ENCODE results near the gene ISCA2. TPM values are rescaled to one million over a fixed set of nuclear protein-coding genes. Genes with fewer than 3 reads are reported as not detected.
A peak's percentile ranks its signal among the peaks of the same experiment; 100 is the strongest.
"Not testable (repeated sequence)": the region's sequence is repeated elsewhere in the genome, so short reads cannot be mapped to it uniquely, and the experiment has no call there.

ISCA2 gene, protein sequence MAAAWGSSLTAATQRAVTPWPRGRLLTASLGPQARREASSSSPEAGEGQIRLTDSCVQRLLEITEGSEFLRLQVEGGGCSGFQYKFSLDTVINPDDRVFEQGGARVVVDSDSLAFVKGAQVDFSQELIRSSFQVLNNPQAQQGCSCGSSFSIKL
- total RNA-seq = 10 to 100 TPM; 12.0 to 18.2 (median 15.3) TPM
- 22.8 TPM for total RNA-seq (2013)

DNA sequence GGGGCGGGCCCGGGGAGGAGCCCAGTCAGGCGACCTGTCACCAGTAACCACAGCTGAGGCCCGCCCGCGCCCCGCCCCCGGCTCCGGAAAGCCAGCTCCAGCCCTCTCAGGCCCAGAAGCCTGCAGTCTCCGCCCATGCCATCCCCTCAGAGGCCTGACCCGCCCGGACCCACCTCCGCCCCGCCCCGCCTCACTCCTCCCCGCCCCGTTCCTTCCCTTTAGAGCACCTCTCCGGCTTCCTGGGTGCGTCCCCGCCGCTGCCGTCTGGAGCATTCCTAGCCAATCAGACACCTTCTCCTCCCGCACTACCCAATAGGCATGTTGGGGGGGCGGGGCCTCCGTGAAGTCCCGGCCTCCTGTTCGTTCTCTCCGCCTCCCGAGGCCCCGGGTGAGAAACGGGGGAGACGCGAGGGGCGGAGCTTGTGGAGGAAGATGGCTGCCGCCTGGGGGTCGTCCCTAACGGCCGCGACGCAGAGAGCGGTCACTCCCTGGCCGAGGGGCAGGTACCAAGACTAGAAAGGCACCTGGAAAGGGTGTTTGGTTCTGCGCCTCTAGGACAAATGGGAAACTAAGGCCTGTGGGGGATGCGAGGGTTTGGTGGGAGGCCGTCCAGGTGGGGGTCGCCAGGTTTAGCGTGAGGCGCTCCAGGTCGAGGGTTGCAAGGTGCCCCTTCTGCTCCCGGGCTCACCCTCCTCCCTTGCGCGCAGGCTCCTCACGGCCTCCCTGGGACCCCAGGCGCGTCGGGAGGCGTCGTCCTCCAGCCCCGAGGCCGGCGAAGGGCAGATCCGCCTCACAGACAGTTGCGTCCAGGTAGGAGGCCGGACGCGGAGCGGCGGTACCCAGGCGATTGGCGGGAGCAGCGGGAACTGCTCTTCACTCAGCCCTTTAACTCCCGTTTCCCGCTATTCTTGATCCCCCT, at the start of gene ISCA2:
Gene ISCA2 (plus strand): TSS at position 423 of the 919 bp plus-strand sequence. CDS start 10 bp downstream, at position 433.
- Mint-ChIP-seq H3K4me3 (no peak within 1 kb of the TSS), H3K27ac (no peak within 1 kb of the TSS), H3K36me3 (no peaks in the 10 kb centered on the region), H3K9me3 (no peaks in the 10 kb centered on the region), H3K27me3 (ENCODE audit: low read depth in 2 of 2) (no peaks in the 10 kb centered on the region), H3K4me1 (peaks cover 16 to 17% of the 10 kb centered on the region in 2 donors)
- TF ChIP-seq, protein P1, sequence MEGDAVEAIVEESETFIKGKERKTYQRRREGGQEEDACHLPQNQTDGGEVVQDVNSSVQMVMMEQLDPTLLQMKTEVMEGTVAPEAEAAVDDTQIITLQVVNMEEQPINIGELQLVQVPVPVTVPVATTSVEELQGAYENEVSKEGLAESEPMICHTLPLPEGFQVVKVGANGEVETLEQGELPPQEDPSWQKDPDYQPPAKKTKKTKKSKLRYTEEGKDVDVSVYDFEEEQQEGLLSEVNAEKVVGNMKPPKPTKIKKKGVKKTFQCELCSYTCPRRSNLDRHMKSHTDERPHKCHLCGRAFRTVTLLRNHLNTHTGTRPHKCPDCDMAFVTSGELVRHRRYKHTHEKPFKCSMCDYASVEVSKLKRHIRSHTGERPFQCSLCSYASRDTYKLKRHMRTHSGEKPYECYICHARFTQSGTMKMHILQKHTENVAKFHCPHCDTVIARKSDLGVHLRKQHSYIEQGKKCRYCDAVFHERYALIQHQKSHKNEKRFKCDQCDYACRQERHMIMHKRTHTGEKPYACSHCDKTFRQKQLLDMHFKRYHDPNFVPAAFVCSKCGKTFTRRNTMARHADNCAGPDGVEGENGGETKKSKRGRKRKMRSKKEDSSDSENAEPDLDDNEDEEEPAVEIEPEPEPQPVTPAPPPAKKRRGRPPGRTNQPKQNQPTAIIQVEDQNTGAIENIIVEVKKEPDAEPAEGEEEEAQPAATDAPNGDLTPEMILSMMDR (IDR thresholded peaks at IDR 0.05) = no peak
- Histone ChIP-seq H3K4me3 (ENCODE audit: low read length) (peak within 1 kb of the TSS; percentile 92), H3K4me1 (ENCODE audit: control insufficient read depth, insufficient read depth, low read length) (peaks cover 18% of the 10 kb centered on the region), H3K27ac (ENCODE audit: low read length) (peak within 1 kb of the TSS; percentile 65), H3K36me3 (ENCODE audit: control insufficient read depth, insufficient read depth, low read length) (no peaks in the 10 kb centered on the region), H3K27me3 (ENCODE audit: control insufficient read depth, insufficient read depth, low read length) (no peaks in the 10 kb centered on the region), H3K9me3 (ENCODE audit: control insufficient read depth, insufficient read depth, low read length) (no peaks in the 10 kb centered on the region)
- under 1% methylated on average over 71 of the region's 73 CpGs for WGBS (ENCODE audit: insufficient coverage)
- intact Hi-C loops (cut with micrococcal nuclease) = loop anchor here (1.0 to 10.0 kb wide), 6 partner anchors 125 to 509 kb away; partner anchors contain the start of genes ABCD4, ALDH6A1, AREL1 and EIF2B2
- DNase-seq = peak; percentile 98 to 99
- ATAC-seq = peak; percentile 88 to 97 (median 91)

DNA sequence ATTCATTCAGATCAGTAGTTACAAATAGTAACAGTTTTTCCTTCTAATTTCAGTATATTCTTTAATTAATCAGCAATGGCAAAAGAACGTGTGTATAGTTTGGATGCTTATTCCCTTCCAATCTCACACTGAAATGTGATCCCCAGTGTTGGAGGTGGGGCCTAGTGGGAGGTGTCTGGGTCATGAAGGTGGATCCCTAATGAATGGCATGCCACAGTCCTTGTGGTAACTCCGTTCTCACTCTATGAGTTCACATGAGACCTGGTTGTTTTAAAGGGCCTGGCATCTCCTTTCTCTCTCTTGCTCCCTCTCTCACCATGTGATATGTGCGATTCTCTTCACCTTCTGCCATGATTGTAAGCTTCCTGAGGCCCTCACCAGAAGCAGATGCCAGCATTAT, 48.7 kb upstream of the ISCA2 start:
- no peaks in the 10 kb centered on the region for H3K4me1 ChIP-seq (ENCODE audit: control insufficient read depth, insufficient read depth, low read length)
- Mint-ChIP-seq H3K9me3 (no peaks in the 10 kb centered on the region), H3K4me1 (no peaks in the 10 kb centered on the region), H3K27ac (no peak overlapping the region), H3K36me3 (no peaks in the 10 kb centered on the region), H3K4me3 (no peak overlapping the region), H3K27me3 (ENCODE audit: low read depth in 2 of 2) (peaks cover 18 to 31% of the 10 kb centered on the region in 2 donors)
- DNase-seq (no peak), ATAC-seq (no peak)
- peaks cover 2% of the 10 kb centered on the region for H3K27me3 ChIP-seq (ENCODE audit: control insufficient read depth, insufficient read depth, low read length)
- H3K4me3 ChIP-seq (ENCODE audit: low read length) = no peak overlapping the region
- H3K27ac ChIP-seq (ENCODE audit: low read length) = no peak overlapping the region
- 74% methylated on average over 2 of the region's 3 CpGs for WGBS (ENCODE audit: insufficient coverage)
- H3K36me3 ChIP-seq (ENCODE audit: control insufficient read depth, insufficient read depth, low read length) = no peaks in the 10 kb centered on the region
- TF ChIP-seq, protein P1 (IDR thresholded peaks at IDR 0.05) = no peak
- intact Hi-C loops (cut with micrococcal nuclease) = no loop called here
- H3K9me3 ChIP-seq (ENCODE audit: control insufficient read depth, insufficient read depth, low read length) = no peaks in the 10 kb centered on the region

DNA sequence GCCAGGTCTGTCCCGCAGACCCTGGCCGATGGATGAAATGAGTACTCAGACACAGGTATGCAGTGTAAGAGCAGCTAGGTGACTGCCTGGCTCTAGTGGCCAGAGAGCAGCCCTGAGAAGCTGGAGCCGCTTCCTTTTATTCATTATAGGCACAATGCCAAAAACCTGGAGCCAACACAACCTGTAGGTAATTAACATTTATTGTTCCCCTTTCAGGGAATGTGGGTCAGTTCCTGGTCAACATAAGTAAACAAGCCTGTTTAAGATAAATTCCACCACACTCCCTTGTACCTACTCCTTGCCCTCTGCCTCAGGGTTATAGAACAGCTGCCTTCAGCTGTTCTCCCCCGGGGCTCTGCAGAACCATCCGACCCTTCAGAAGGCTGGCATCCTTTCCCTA, 39.2 kb upstream of the ISCA2 start:
- H3K4me3 ChIP-seq (ENCODE audit: low read length); H3K9me3 ChIP-seq (ENCODE audit: control insufficient read depth, insufficient read depth, low read length); H3K27ac Mint-ChIP-seq; H3K9me3 Mint-ChIP-seq; H3K27me3 ChIP-seq (ENCODE audit: control insufficient read depth, insufficient read depth, low read length); DNase-seq; H3K27ac ChIP-seq (ENCODE audit: low read length); H3K4me1 Mint-ChIP-seq; H3K36me3 Mint-ChIP-seq; ATAC-seq; H3K4me3 Mint-ChIP-seq; H3K36me3 ChIP-seq (ENCODE audit: control insufficient read depth, insufficient read depth, low read length); intact Hi-C loops (cut with micrococcal nuclease); H3K4me1 ChIP-seq (ENCODE audit: control insufficient read depth, insufficient read depth, low read length): not testable (repeated sequence)
- 88% methylated on average over 5 of the region's 5 CpGs for WGBS (ENCODE audit: insufficient coverage)
- H3K27me3 Mint-ChIP-seq (ENCODE audit: low read depth in 2 of 2) = peaks cover 19 to 27% of the 10 kb centered on the region in 2 donors
